ENCODE measurements around the gene BMP2. TPM values are rescaled to one million over a fixed set of nuclear protein-coding genes. Genes with fewer than 3 reads are reported as not detected.
A peak's percentile ranks its signal among the peaks of the same experiment; 100 is the strongest.

BMP2 gene
- total and polyA plus RNA-seq, 3 donors from 2014 or later = 1.7 to 3.8 (median 1.8) TPM

GRCh38 chr20:6730672-6731328, 36.7 kb upstream of the BMP2 start:
- 89 to 91% methylated on average over 9 of the region's 9 CpGs for WGBS, 2 donors
- TF ChIP-seq, protein P1, sequence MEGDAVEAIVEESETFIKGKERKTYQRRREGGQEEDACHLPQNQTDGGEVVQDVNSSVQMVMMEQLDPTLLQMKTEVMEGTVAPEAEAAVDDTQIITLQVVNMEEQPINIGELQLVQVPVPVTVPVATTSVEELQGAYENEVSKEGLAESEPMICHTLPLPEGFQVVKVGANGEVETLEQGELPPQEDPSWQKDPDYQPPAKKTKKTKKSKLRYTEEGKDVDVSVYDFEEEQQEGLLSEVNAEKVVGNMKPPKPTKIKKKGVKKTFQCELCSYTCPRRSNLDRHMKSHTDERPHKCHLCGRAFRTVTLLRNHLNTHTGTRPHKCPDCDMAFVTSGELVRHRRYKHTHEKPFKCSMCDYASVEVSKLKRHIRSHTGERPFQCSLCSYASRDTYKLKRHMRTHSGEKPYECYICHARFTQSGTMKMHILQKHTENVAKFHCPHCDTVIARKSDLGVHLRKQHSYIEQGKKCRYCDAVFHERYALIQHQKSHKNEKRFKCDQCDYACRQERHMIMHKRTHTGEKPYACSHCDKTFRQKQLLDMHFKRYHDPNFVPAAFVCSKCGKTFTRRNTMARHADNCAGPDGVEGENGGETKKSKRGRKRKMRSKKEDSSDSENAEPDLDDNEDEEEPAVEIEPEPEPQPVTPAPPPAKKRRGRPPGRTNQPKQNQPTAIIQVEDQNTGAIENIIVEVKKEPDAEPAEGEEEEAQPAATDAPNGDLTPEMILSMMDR (IDR thresholded peaks at IDR 0.05) = no peak
- TF ChIP-seq POLR2A (IDR thresholded peaks at IDR 0.05) = no peak
- H3K27ac ChIP-seq = no peak overlapping the region

GRCh38 chr20:6732001-6732447, 35.5 kb upstream of the BMP2 start:
- intact Hi-C loops (cut with DNase I; ENCODE audit: low total_unique reads) = no loop called here

More at GRCh38 chr20:6730672-6731328, 36.7 kb upstream of the BMP2 start:
- no peak for DNase-seq
- H3K27me3 ChIP-seq = no peaks in the 10 kb centered on the region
- intact Hi-C loops (cut with DNase I; ENCODE audit: low total_unique reads) = no loop called here
- no peaks in the 10 kb centered on the region for H3K36me3 ChIP-seq (ENCODE audit: low read depth, missing control alignments)
- H3K4me1 ChIP-seq = no peaks in the 10 kb centered on the region
- H3K4me3 ChIP-seq = no peak overlapping the region
- no peaks in the 10 kb centered on the region for H3K9me3 ChIP-seq

DNA sequence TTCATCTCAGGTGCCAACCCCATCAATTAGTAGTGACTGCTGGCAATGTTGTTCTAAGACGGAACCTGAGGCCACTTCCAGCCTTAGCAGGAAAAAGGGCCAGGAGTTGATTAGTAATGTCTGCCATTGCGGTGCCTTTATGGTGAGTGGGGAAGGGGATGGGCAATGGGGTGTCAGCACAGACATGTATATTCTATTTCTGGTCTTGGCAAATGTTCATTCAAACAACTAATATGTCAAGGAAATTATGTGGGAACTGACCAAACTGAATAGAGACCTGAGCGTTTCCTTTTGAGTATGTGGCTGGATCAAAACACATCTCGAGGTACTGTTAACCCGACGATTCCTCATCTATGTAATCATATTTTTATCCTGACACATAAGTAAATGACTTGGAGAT, 34.6 kb upstream of the BMP2 start:
- Histone ChIP-seq H3K36me3 (ENCODE audit: low read depth, missing control alignments) (no peaks in the 10 kb centered on the region), H3K4me1 (no peaks in the 10 kb centered on the region), H3K9me3 (no peaks in the 10 kb centered on the region), H3K27ac (no peak overlapping the region), H3K27me3 (no peaks in the 10 kb centered on the region), H3K4me3 (no peak overlapping the region)
- TF ChIP-seq POLR2A (IDR thresholded peaks at IDR 0.05) = no peak
- TF ChIP-seq, protein P1 (IDR thresholded peaks at IDR 0.05) = no peak
- intact Hi-C loops (cut with DNase I; ENCODE audit: low total_unique reads) = no loop called here
- WGBS, 2 donors = 93% methylated on average over 6 of the region's 6 CpGs
- DNase-seq = no peak

More at GRCh38 chr20:6732001-6732447, 35.5 kb upstream of the BMP2 start:
- Histone ChIP-seq H3K27ac (no peak overlapping the region), H3K27me3 (no peaks in the 10 kb centered on the region), H3K9me3 (no peaks in the 10 kb centered on the region), H3K4me3 (no peak overlapping the region), H3K36me3 (ENCODE audit: low read depth, missing control alignments) (no peaks in the 10 kb centered on the region), H3K4me1 (no peaks in the 10 kb centered on the region)
- DNase-seq = peak; percentile 77
- TF ChIP-seq POLR2A (IDR thresholded peaks at IDR 0.05) = no peak
- TF ChIP-seq, protein P1 (IDR thresholded peaks at IDR 0.05) = no peak
- 33 to 40% methylated on average over 3 of the region's 3 CpGs for WGBS, 2 donors

GRCh38 chr20:6733965-6734364, 33.5 kb upstream of the BMP2 start:
- 100% methylated on average over 1 of the region's 1 CpG for WGBS, 2 donors
- H3K4me1 ChIP-seq = no peaks in the 10 kb centered on the region

More at GRCh38 chr20:6733965-6734364, 33.5 kb upstream of the BMP2 start:
- Histone ChIP-seq H3K27ac (no peak overlapping the region), H3K9me3 (no peaks in the 10 kb centered on the region), H3K27me3 (no peaks in the 10 kb centered on the region), H3K36me3 (ENCODE audit: low read depth, missing control alignments) (no peaks in the 10 kb centered on the region), H3K4me3 (no peak overlapping the region)
- TF ChIP-seq, protein P1 (IDR thresholded peaks at IDR 0.05) = no peak
- no peak for TF ChIP-seq POLR2A (IDR thresholded peaks at IDR 0.05)
- intact Hi-C loops (cut with DNase I; ENCODE audit: low total_unique reads) = no loop called here
- no peak for DNase-seq

Data from testis (tissue), 3 donors.